ENCODE data around the gene RNF146.

- TF ChIP-seq CTCF (IDR thresholded peaks at IDR 0.05) = no peak
- no peak for TF ChIP-seq BHLHE40 (IDR thresholded peaks at IDR 0.05; ENCODE audit: low read depth, low read length)
- no peak for TF ChIP-seq FOXS1 (CRISPR knock-in tag; IDR thresholded peaks at IDR 0.05)
- no peak for TF ChIP-seq TP53 (CRISPR knock-in tag; IDR thresholded peaks at IDR 0.05)
Measured at GRCh38 chr6:127297502-127298070, 30.9 kb downstream of the RNF146 start.
